Activated T-helper 17 cell treated with anti-CD3 and anti-CD28 coated beads, Interleukin-2, amount 50 U/mL, for 72 hours (primary cell): ENCODE measurements around the gene CLPTM1L. TPM values are rescaled to one million over a fixed set of nuclear protein-coding genes. Genes with fewer than 3 reads are reported as not detected.
A peak's percentile ranks its signal among the peaks of the same experiment; 100 is the strongest.

Experiments used
- ATAC-seq: fragments of 150-1000 bp; cut with Tn5 transposase; replicated peaks from 2 replicates; pipeline ENCODE4 v1.10.0; 2021; ENCODE audit warnings: mild to moderate bottlenecking, moderate library complexity
- H3K27ac Mint-ChIP-seq: one replicate; pipeline ENCODE4 v1.8.0; 2022; ENCODE audit warnings: mixed read lengths
- H3K27me3 Mint-ChIP-seq: one replicate; pipeline ENCODE4 v1.8.0; 2022; ENCODE audit warnings: mixed read lengths
- H3K36me3 Mint-ChIP-seq: one replicate; pipeline ENCODE4 v1.8.0; 2022; ENCODE audit warnings: low read depth, mild to moderate bottlenecking, mixed read lengths
- H3K4me1 Mint-ChIP-seq: one replicate; pipeline ENCODE4 v1.8.0; 2022; ENCODE audit warnings: mixed read lengths
- H3K4me3 Mint-ChIP-seq: one replicate; pipeline ENCODE4 v1.8.0; 2022; ENCODE audit warnings: mild to moderate bottlenecking, mixed read lengths
- H3K9me3 Mint-ChIP-seq: one replicate; pipeline ENCODE4 v1.8.0; 2022; ENCODE audit warnings: mixed read lengths
- total RNA-seq, 2 donors: library from RNA; stranded (reverse); gene quantifications; one replicate each; pipeline ENCODE4 v1.2.3, GENCODE V29; 2022

The CLPTM1L gene
- total RNA-seq, 2 donors from 2014 or later: 42.3 to 118 TPM

GRCh38 chr5:1315709-1316587 lies 29.0 kb downstream of the CLPTM1L start:
- ATAC-seq: peak; percentile 72
- Mint-ChIP-seq H3K4me1 (peaks cover 42% of the 10 kb centered on the region), H3K4me3 (peak overlapping the region; percentile 82), H3K36me3 (peaks cover 37% of the 10 kb centered on the region), H3K27me3 (no peaks in the 10 kb centered on the region), H3K27ac (peak overlapping the region; percentile 94), H3K9me3 (no peaks in the 10 kb centered on the region)

DNA sequence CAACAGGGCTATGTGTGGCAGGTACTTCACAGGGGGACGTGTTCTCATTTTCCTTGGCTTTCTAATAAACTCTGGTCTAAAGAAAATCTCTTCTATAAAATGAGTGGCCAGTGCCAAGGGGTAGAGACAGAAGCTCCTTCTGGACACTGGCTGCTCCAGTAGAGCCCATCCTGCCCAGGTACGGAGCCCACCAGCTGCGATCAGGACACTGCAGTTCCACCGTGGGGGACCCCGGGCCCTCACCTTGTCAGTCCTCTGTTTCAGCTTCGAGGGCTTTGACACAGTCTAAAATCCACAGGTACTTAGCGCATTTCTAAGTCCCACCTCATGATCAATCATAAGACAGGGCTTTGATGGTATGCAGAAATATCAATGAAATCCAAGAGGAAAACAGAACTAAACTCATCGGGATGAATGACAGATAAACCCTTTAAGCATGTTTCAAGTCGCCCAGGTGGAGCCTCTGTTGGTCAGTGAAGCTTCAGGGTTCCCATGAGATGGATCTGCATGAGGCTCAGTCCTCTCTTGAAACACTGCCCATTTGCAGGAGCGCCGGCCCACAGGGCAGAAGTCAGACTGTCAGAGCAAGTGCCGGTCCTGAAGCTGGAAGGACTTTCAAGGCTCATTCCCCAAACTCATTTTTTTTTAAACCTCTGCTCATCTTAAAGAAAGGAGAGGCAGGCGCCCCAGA lies 29.7 kb downstream of the CLPTM1L start:
- Mint-ChIP-seq H3K9me3 (no peaks in the 10 kb centered on the region), H3K27ac (peak overlapping the region; percentile 94)

DNA sequence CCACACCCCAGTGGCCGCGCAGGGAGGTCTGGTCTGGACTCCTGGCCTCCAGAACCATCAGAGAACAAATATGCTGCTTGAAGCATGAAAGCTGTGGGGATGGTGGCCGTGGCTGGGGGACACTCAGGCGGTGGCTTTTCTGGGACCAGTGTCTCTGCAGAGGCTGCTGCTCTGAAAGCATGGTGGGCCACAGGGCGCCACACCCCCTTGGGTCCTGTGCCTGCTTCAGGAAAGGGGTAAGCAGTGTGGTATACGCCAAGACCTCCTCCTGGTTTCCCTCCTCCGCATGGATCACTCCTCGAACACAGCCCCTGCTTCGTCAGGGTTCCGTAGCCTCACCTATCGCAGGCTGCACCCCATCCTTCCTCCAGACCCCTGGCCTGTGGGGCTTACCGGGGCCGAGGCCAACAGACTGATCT lies 30.3 kb downstream of the CLPTM1L start:
- H3K27ac Mint-ChIP-seq: no peak overlapping the region
- H3K36me3 Mint-ChIP-seq: peaks cover 26% of the 10 kb centered on the region
- H3K27me3 Mint-ChIP-seq: no peaks in the 10 kb centered on the region
- H3K9me3 Mint-ChIP-seq: no peaks in the 10 kb centered on the region
- ATAC-seq: no peak
- H3K4me1 Mint-ChIP-seq: peaks cover 42% of the 10 kb centered on the region
- H3K4me3 Mint-ChIP-seq: peak overlapping the region; percentile 82

More for the DNA sequence above, 29.7 kb downstream of the CLPTM1L start:
- Mint-ChIP-seq H3K36me3 (peaks cover 29% of the 10 kb centered on the region), H3K4me3 (peak overlapping the region; percentile 82), H3K27me3 (no peaks in the 10 kb centered on the region), H3K4me1 (peaks cover 42% of the 10 kb centered on the region)
- ATAC-seq: no peak

DNA sequence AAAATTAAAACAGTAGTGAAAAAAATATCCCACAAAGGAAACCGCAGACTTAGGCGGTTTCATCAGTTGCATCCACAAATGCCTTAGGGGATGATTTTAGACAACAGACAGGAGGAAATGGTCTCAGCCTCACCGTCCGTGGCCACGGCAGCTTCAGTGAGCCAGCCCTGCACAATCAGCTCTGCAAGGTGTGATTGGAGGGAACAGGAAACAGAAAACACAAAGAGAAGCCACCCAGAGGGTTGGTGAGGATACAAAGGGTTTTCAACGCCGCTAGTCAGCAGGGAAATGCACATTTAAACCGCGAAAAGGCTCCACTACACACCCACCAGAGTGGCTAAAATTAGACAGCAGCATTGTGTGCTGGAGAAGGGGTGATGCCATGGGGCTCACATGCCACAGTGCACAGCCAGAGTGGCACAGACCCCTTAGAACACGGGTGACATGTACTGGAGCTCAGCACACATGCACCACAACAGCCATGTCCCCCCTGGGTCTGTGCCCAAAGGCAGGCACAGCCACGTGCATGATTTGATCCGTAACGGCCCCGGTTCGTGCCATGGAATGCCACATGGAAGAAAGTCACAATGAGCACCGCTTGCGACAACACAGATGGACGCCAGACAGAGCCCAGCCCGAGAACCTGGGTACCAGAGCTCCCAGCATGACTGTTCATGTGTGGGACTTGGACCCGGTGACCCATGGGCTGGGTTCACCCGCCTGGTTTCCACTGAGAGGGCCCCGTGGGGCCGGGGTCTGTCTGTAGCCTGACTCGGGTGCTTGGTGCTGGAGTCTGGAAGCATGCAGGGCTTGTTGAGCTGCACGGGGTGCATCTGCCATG lies 31.7 kb downstream of the CLPTM1L start:
- Mint-ChIP-seq H3K4me1 (peaks cover 42% of the 10 kb centered on the region), H3K9me3 (no peaks in the 10 kb centered on the region), H3K27ac (no peak overlapping the region), H3K27me3 (no peaks in the 10 kb centered on the region), H3K36me3 (peaks cover 17% of the 10 kb centered on the region), H3K4me3 (peak overlapping the region; percentile 82)
- ATAC-seq: peak; percentile 51

- Mint-ChIP-seq H3K27ac (no peak overlapping the region), H3K27me3 (no peaks in the 10 kb centered on the region), H3K36me3 (peaks cover 7% of the 10 kb centered on the region), H3K4me1 (peaks cover 38% of the 10 kb centered on the region), H3K4me3 (peak overlapping the region; percentile 82), H3K9me3 (no peaks in the 10 kb centered on the region)
- no peak for ATAC-seq
Measured at GRCh38 chr5:1312206-1312605, 32.7 kb downstream of the CLPTM1L start.

DNA sequence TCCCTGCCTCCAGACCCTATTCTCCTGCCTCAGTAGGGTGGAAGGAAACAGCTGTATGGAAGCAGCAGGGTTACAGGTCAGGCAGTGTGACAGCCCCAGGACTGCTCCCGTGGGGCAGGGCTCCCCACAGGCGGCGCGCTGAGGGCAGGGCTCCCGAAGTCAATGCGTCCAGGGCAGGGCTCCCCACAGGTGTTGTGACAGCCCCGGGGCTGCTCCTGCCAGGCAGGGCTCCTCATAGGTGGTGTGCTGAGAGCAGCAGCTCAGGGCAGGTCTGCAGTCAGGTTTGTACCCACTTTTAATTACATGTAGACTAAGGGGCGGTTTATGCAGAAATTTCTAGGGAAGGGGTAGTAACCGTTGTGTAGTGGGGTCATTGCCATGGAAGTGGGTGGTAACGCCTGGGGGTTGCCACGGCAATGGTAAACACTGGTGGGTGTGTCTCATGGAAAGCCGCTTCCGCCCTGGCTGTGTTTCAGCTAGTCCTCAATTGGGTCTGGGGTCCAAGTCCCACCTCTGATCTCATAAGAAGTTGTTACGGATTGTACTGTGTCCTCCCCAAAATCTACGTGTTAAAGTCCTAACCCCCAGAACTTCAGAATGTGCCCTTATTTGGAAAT lies 33.4 kb downstream of the CLPTM1L start:
- H3K9me3 Mint-ChIP-seq: no peaks in the 10 kb centered on the region
- no peak for ATAC-seq
- no peak overlapping the region for H3K27ac Mint-ChIP-seq
- H3K36me3 Mint-ChIP-seq: peaks cover under 1% of the 10 kb centered on the region
- H3K27me3 Mint-ChIP-seq: no peaks in the 10 kb centered on the region
- peaks cover 32% of the 10 kb centered on the region for H3K4me1 Mint-ChIP-seq
- H3K4me3 Mint-ChIP-seq: peak overlapping the region; percentile 82

DNA sequence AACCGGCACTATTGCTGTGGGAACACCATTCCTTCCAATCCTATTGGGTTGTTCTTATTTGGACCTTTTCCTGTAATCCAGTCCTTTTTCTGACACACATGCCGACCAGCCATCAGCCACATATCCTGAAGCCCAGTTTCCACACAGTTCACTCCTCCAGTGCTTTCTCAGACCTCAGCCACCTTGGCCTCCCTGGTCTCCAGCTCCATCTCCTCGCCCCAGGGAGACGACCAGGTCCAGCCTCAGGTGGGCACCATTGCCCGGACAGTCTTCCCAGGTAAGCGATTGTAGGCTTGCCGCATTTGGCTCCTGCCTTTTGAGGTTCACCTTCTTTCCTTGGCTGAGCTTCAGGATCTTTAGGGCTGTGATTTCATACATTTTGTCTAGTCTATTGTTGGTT lies 34.8 kb downstream of the CLPTM1L start:
- Mint-ChIP-seq H3K36me3 (no peaks in the 10 kb centered on the region), H3K27me3 (no peaks in the 10 kb centered on the region), H3K27ac (no peak overlapping the region), H3K4me1 (peaks cover 27% of the 10 kb centered on the region), H3K9me3 (no peaks in the 10 kb centered on the region), H3K4me3 (no peak overlapping the region)
- ATAC-seq: no peak

GRCh38 chr5:1304033-1304432 lies 40.9 kb downstream of the CLPTM1L start:
- Mint-ChIP-seq H3K27ac (no peak overlapping the region), H3K27me3 (no peaks in the 10 kb centered on the region), H3K36me3 (no peaks in the 10 kb centered on the region), H3K4me1 (no peaks in the 10 kb centered on the region), H3K9me3 (no peaks in the 10 kb centered on the region), H3K4me3 (no peak overlapping the region)
- ATAC-seq: no peak

GRCh38 chr5:1302258-1302657 lies 42.6 kb downstream of the CLPTM1L start:
- no peak for ATAC-seq
- H3K27me3 Mint-ChIP-seq: no peaks in the 10 kb centered on the region
- no peaks in the 10 kb centered on the region for H3K36me3 Mint-ChIP-seq
- H3K9me3 Mint-ChIP-seq: no peaks in the 10 kb centered on the region
- no peak overlapping the region for H3K4me3 Mint-ChIP-seq
- no peak overlapping the region for H3K27ac Mint-ChIP-seq
- H3K4me1 Mint-ChIP-seq: no peaks in the 10 kb centered on the region

DNA sequence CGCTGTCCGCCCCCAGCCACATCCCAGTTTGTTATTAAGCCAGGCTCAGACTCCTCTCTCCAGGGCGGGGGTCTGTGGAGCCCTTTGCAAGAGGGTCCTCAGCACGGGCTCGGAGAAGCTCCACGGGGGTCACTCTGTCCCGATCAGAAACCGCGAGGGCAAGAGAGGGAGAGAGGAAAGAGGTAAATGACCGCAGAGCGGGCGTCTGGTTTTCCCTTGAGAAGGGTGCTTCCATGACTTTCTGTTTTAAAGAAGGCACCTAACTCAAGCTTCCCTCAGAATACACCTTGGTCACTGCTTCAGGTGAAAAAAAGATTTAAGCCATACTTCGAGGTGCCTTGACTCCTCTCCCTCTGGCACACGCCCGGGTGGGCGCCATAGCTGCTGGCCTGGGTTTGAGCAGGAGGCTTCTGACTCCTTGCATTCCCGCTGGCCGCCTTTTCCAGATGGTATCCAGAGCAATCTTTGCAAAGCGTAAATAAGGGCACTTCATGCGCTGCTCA lies 44.3 kb downstream of the CLPTM1L start:
- ATAC-seq: no peak
- Mint-ChIP-seq H3K36me3 (no peaks in the 10 kb centered on the region), H3K4me1 (no peaks in the 10 kb centered on the region)

GRCh38 chr5:1299961-1300360 lies 44.9 kb downstream of the CLPTM1L start:
- no peak overlapping the region for H3K4me3 Mint-ChIP-seq
- ATAC-seq: no peak
- no peaks in the 10 kb centered on the region for H3K9me3 Mint-ChIP-seq
- no peaks in the 10 kb centered on the region for H3K36me3 Mint-ChIP-seq
- H3K4me1 Mint-ChIP-seq: no peaks in the 10 kb centered on the region
- no peaks in the 10 kb centered on the region for H3K27me3 Mint-ChIP-seq
- H3K27ac Mint-ChIP-seq: no peak overlapping the region

More for the DNA sequence above, 44.3 kb downstream of the CLPTM1L start:
- no peak overlapping the region for H3K4me3 Mint-ChIP-seq
- no peaks in the 10 kb centered on the region for H3K27me3 Mint-ChIP-seq
- no peak overlapping the region for H3K27ac Mint-ChIP-seq
- H3K9me3 Mint-ChIP-seq: no peaks in the 10 kb centered on the region

DNA sequence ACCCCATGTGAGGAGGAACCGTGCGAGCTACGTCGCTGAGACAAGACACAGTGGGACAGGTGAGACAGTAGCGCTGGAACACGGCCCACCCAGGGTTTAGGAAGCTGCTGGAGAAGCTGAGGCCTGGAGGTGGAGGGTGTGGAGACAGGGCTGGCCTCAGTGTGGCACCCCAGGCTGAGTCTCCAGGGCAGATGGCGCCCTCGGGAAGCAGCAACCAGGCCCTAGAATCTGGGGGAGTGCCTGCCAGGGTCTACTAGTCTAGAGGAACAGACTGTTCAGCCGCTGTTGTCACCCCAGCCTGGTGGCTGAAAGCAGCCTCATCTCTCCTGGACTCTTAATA lies 45.4 kb downstream of the CLPTM1L start:
- no peak for ATAC-seq
- H3K4me1 Mint-ChIP-seq: no peaks in the 10 kb centered on the region
- no peak overlapping the region for H3K27ac Mint-ChIP-seq
- H3K27me3 Mint-ChIP-seq: no peaks in the 10 kb centered on the region
- H3K36me3 Mint-ChIP-seq: no peaks in the 10 kb centered on the region
- no peaks in the 10 kb centered on the region for H3K9me3 Mint-ChIP-seq
- no peak overlapping the region for H3K4me3 Mint-ChIP-seq

DNA sequence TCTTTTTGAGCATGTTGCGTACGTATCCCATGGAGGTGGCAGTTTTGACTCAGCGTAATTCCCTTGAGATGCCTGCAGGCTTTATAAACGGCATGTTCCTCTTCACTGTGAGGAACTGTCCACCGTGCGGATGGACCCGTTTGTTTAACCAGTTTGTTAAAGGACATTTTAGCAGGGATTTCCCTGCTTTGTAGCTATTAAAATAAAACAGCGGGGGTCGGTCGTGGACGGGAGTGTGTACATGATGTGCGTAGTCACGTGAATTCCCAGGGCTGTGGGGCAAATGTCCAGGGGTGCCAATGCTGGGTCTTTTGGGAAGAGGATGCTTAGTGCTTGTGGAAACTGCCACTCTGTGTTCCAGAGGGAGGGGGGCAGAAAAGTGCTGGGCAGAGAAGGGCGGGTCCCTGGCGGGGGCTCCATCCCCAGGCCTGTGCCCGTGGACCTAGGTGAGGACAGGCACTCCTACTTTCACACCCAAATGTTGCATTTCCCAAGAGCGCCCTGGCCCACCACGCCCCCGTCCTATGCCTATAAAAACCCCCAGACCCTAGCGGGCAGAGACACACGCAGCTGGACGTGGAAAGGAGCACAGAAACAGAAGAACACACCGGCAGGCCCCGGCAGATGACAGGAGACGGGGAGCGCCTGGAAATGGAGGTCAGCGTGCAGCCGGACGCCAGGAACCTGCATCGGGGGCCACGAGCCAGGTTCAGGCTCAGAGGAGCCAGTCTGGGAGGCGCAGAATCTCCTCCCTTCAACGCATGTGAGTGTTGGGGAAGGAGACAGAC lies 46.0 kb downstream of the CLPTM1L start:
- Mint-ChIP-seq H3K27me3 (no peaks in the 10 kb centered on the region), H3K4me1 (no peaks in the 10 kb centered on the region), H3K36me3 (no peaks in the 10 kb centered on the region), H3K9me3 (no peaks in the 10 kb centered on the region), H3K4me3 (no peak overlapping the region), H3K27ac (no peak overlapping the region)
- ATAC-seq: no peak
